CD4-positive, alpha-beta T cell treated with Interleukin-6 for 4 hours (primary cell): ENCODE measurements around the gene AARS1.
"Not testable (repeated sequence)": the region's sequence is repeated elsewhere in the genome, so short reads cannot be mapped to it uniquely, and the experiment has no call there.

Experiments used
- DNase-seq: peaks from one replicate; pipeline ENCODE4 v3.0.0-alpha.2; 2020; ENCODE audit warnings: mixed read lengths

AARS1 gene

GRCh38 chr16:70223971-70224513, 65.3 kb downstream of the AARS1 start:
- DNase-seq, result not testable (repeated sequence)

- not testable (repeated sequence) for DNase-seq
Measured at GRCh38 chr16:70223216-70223615, 66.1 kb downstream of the AARS1 start.

GRCh38 chr16:70222574-70222973, 66.7 kb downstream of the AARS1 start:
- DNase-seq, result not testable (repeated sequence)

GRCh38 chr16:70218586-70218985, 70.7 kb downstream of the AARS1 start:
- DNase-seq, result not testable (repeated sequence)

GRCh38 chr16:70206382-70206781, 82.9 kb downstream of the AARS1 start:
- not testable (repeated sequence) for DNase-seq

GRCh38 chr16:70204668-70205405, 84.5 kb downstream of the AARS1 start:
- not testable (repeated sequence) for DNase-seq

- not testable (repeated sequence) for DNase-seq
Measured at GRCh38 chr16:70204010-70204409, 85.3 kb downstream of the AARS1 start.

GRCh38 chr16:70203508-70203907, 85.8 kb downstream of the AARS1 start:
- DNase-seq, result not testable (repeated sequence)
